ENCODE results near the gene KMT2B.
"Not testable (repeated sequence)": the region's sequence is repeated elsewhere in the genome, so short reads cannot be mapped to it uniquely, and the experiment has no call there.

Gene KMT2B

GRCh38 chr19:35717665-35718344 lies at the start of gene KMT2B:
Gene KMT2B, plus strand, starts transcription at chr19:35718003. Its CDS starts 16 bp downstream, at chr19:35718019.
- in situ Hi-C loops (cut with MboI; ENCODE audit: low sequenced_read_pairs) = no loop called here

DNA sequence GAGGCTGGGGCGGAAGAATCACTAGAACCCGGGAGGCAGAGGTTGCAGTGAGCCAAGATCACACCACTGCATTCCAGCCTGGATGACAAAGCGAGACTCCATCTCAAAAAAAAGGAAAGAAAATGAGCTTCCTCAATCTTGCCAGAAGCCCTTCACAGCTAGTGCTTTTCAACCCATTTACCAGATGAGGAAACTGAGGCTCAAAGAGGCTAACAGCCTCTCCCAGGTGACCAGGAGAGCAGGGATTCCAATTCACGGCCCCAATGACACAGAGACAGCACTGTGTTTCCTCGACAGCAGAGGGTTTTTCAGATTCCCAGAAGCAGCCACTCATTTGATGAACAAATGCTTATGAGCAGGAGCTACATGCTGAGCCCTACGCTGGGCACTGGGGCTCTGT lies 48.2 kb upstream of the KMT2B start:
- in situ Hi-C loops (cut with MboI; ENCODE audit: low sequenced_read_pairs) = no loop called here

DNA sequence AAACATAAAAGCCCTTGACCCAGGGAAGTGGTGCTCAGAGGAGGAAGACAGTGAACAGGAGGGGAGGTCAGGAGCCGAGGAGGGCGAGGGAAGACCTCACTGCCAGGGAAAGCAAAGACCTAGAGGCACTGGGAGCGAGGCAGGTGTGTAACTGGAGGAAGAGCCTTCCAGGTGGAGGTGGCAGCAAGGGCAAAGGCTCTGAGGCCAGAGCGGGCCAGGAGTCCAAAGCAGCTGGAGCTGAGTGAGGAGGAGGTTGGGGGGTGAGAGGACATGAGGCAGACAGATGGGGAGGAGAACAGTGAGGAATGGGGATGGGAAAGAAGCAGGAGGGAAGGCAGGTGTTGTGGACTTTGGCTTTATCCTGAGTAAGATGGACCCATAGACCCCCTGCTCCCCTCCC lies 47.8 kb upstream of the KMT2B start:
- in situ Hi-C loops (cut with MboI; ENCODE audit: low sequenced_read_pairs) = no loop called here

DNA sequence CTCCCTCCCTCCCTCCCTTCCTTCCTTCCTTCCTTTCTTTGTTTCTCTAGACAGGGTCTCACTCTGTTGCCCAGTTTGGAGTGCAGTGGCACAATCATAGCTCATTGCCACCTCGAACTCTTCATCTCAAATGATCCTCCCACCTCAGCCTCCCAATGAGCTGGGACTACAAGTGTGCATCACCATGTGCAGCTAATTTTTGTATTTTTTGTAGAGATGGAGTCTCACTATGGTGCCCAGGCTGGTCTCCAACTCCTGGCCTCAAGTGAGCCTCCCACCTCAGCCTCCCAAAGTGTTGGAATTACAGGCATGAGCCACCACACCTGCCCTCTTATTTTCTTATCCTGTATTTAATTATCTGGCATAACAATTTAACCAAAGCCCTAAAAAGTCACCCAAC lies 47.1 kb upstream of the KMT2B start:
- in situ Hi-C loops (cut with MboI; ENCODE audit: low sequenced_read_pairs) = no loop called here

DNA sequence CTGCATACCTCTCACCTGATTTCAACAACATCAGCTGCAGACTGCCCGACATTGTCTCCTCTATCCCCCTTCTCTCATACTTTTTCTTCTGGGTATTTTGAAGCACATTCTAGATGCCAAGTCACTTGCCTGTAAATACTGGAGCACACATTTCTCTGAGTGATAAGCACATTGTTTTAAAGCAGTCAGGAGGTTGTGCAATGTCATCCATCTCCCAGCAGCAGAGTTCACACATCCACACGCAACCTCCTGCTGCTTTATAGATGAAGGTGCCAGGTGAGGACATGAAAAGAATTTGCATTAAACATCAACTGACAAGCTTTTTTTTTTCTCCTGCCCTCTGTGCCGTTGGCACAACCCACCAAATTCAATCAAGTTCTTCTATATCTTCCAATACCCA lies 46.0 kb upstream of the KMT2B start:
- in situ Hi-C loops (cut with MboI; ENCODE audit: low sequenced_read_pairs) = no loop called here

- in situ Hi-C loops (cut with MboI; ENCODE audit: low sequenced_read_pairs) = no loop called here
These were observed 44.5 kb upstream of the KMT2B start for GRCh38 chr19:35673121-35673804.

DNA sequence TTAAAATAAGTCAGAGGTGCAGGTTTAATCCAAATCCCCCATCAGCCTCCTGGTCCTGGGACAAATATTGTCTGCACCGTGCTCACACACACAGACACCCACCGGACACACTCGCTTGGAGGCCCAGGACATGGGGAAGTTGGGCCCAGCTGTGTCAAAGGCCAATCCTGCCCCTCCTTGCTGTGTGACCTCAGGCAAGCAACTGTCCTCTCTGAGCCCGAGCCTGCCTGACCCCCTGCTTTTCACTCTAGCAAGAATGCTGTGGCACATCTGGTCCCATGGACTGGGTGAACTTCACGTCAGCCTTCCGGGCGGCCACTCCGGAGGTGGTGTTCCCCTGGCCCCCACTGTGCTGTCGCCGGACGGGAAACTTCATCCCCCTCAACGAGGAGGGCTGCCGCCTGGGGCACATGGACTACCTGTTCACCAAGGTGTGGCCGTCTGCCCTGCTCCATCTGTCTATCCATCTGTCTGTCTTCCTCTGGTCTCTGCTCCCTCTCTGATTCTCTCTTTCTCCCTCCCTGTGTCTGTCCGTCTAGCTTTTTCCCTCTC lies 42.1 kb upstream of the KMT2B start:
- in situ Hi-C loops (cut with MboI; ENCODE audit: low sequenced_read_pairs) = no loop called here

- in situ Hi-C loops (cut with MboI; ENCODE audit: low sequenced_read_pairs) = no loop called here
These were observed 28.0 kb upstream of the KMT2B start for GRCh38 chr19:35689836-35690235.

- in situ Hi-C loops (cut with MboI; ENCODE audit: low sequenced_read_pairs) = not testable (repeated sequence)
These were observed 26.7 kb upstream of the KMT2B start for GRCh38 chr19:35691106-35691505.

DNA sequence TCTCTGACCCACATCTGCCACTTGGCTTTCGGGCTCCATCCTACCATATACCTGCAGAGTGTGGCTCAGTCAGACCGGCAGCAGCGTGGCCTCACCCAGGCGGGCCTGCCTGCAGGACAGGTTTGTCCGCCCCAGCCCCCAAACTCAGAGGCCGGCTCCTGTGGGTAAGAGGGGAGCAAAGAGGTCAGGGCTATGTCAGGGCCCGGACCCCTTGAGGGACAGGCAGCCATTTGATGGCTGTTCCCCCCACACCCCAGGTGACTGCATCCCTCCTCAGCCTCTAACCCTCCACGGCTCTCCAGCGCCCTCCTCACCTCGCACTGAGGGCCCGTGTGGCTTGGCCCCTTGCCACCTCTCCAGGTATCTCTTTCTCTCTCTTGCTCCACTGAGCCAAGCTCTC lies 25.8 kb upstream of the KMT2B start:
- in situ Hi-C loops (cut with MboI; ENCODE audit: low sequenced_read_pairs) = no loop called here

DNA sequence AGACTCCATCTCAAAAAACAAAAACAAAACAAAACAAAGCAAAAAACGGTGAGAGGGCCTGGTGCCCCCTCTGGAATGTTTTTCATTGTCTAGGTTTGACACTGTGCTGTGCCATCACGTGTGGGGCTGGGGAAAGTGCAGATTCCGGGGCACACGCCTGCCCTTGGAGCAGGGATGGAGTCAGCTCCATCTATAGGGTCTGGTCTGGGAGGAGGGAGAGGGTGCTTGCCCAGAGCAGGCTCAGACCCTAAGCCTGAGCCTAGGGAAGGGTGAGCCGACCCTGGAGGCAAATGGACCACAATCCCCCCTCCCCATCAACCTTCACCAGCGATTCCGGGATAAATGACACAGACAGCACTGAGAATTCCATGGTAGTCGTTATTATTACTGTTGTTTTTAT lies 24.4 kb upstream of the KMT2B start:
- in situ Hi-C loops (cut with MboI; ENCODE audit: low sequenced_read_pairs) = no loop called here

GRCh38 chr19:35693835-35694599 lies 23.8 kb upstream of the KMT2B start:
- in situ Hi-C loops (cut with MboI; ENCODE audit: low sequenced_read_pairs) = no loop called here

- in situ Hi-C loops (cut with MboI; ENCODE audit: low sequenced_read_pairs) = no loop called here
These were observed 21.8 kb upstream of the KMT2B start for GRCh38 chr19:35695895-35696422.

DNA sequence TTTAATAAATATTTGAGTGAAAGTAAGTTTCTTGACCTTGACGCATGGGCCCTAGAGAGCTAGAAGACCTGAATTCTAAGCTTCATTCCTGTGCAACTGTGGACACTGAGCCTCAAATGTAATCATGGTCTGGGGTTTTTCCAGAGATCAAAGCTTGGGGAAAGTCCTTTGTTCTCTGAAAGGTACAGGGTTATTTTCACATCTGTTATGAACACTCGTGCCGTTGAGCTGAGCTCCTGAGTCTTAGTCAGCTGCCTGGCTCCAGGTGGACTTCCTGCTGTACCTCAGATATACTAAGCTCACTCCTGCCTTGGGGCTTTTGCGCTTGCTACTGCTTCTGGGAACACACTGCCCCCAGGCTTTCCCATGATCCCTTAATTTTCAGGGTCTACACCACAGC lies 21.0 kb upstream of the KMT2B start:
- in situ Hi-C loops (cut with MboI; ENCODE audit: low sequenced_read_pairs) = no loop called here

- in situ Hi-C loops (cut with MboI; ENCODE audit: low sequenced_read_pairs) = no loop called here
These were observed 15.4 kb upstream of the KMT2B start for GRCh38 chr19:35702223-35703012.

DNA sequence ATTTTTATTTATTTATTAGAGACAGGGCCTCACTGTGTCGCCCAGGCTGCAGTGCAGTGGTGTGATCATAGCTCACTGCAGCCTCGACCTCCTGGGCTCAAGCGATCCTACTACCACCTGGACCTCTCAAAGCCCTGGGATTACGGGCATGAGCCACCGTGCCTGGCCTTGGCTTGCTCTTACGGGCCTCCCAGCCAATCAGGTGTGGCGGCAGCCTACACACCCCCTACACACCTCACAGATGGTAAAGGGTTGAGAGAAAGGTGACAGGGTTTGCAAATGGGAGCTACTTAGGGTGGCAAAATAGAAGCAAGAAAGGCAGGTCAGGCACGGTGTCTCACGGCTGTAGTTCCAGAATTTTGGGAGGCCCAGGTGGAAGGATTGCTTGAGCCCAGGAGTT lies 14.5 kb upstream of the KMT2B start:
- in situ Hi-C loops (cut with MboI; ENCODE audit: low sequenced_read_pairs) = no loop called here

- in situ Hi-C loops (cut with MboI; ENCODE audit: low sequenced_read_pairs) = no loop called here
These were observed 13.6 kb upstream of the KMT2B start, which contains the start of gene ZBTB32 for GRCh38 chr19:35704218-35704617. Gene ZBTB32, plus strand, starts transcription at chr19:35704558. Its CDS starts 10,069 bp downstream, at chr19:35714627.

DNA sequence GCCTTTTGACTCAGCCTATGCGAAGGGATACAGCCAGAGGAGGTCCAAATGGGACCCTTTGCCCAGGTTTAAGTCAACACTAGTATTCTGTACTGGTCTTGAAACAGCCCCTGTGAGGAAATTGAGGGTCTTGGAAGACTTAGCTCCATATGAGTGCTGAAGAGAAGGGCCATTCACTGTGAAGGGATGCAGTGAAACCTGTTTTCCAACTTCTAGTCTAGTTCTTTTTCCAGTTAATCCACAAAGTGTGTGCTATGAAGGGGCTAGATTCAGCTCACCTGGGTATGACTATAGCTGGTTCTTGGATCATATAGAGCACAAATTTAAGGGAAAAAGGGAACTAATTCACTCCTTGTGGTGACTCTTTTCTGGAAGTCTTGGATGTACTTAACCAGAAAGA lies 9.4 kb upstream of the KMT2B start:
- in situ Hi-C loops (cut with MboI; ENCODE audit: low sequenced_read_pairs) = no loop called here

GRCh38 chr19:35710784-35711723 lies 6.7 kb upstream of the KMT2B start:
- in situ Hi-C loops (cut with MboI; ENCODE audit: low sequenced_read_pairs) = no loop called here
